Activated T-helper 1 cell treated with Interleukin-2 at 50 U/mL for 16 hours (primary cell): ENCODE data around the gene POLD3.
"Not testable (repeated sequence)": the region's sequence is repeated elsewhere in the genome, so short reads cannot be mapped to it uniquely, and the experiment has no call there.

Source experiments
- DNase-seq: peaks from one replicate; pipeline ENCODE4 v3.0.0-alpha.2; 2020; ENCODE audit warnings: low read depth

POLD3 gene

GRCh38 chr11:74637700-74638099, 45.3 kb downstream of the POLD3 start:
- no peak for DNase-seq

- DNase-seq, result no peak
Measured at GRCh38 chr11:74638869-74639268, 46.5 kb downstream of the POLD3 start.

- no peak for DNase-seq
Measured at GRCh38 chr11:74639533-74639932, 47.2 kb downstream of the POLD3 start.

GRCh38 chr11:74641289-74641688, 48.9 kb downstream of the POLD3 start:
- no peak for DNase-seq

GRCh38 chr11:74641905-74642304, 49.5 kb downstream of the POLD3 start:
- DNase-seq, result no peak

GRCh38 chr11:74642912-74643311, 50.5 kb downstream of the POLD3 start:
- no peak for DNase-seq

- DNase-seq, result no peak
Measured at GRCh38 chr11:74644081-74644480, 51.7 kb downstream of the POLD3 start.

- DNase-seq, result no peak
Measured at GRCh38 chr11:74646215-74646614, 53.8 kb downstream of the POLD3 start.

GRCh38 chr11:74646954-74647353, 54.6 kb downstream of the POLD3 start:
- DNase-seq, result no peak

- DNase-seq, result no peak
Measured at GRCh38 chr11:74647404-74647803, 55.0 kb downstream of the POLD3 start.

- no peak for DNase-seq
Measured at GRCh38 chr11:74647831-74648230, 55.4 kb downstream of the POLD3 start.

GRCh38 chr11:74648894-74649293, 56.5 kb downstream of the POLD3 start:
- no peak for DNase-seq

- no peak for DNase-seq
Measured at GRCh38 chr11:74650498-74650897, 58.1 kb downstream of the POLD3 start.

GRCh38 chr11:74654976-74655375, 62.6 kb downstream of the POLD3 start:
- DNase-seq, result no peak

- not testable (repeated sequence) for DNase-seq
Measured at GRCh38 chr11:74659124-74659523, 66.7 kb downstream of the POLD3 start.

GRCh38 chr11:74662487-74663103, 70.2 kb downstream of the POLD3 start:
- DNase-seq, result no peak

- no peak for DNase-seq
Measured at GRCh38 chr11:74663315-74663714, 70.9 kb downstream of the POLD3 start.

- no peak for DNase-seq
Measured at GRCh38 chr11:74669211-74670160, 77.1 kb downstream of the POLD3 start.

- no peak for DNase-seq
Measured at GRCh38 chr11:74670171-74670570, 77.8 kb downstream of the POLD3 start.

- DNase-seq, result no peak
Measured at GRCh38 chr11:74671520-74672196, 79.3 kb downstream of the POLD3 start.

GRCh38 chr11:74672332-74672955, 80.1 kb downstream of the POLD3 start:
- DNase-seq, result no peak

- DNase-seq, result no peak
Measured at GRCh38 chr11:74672956-74673692, 80.7 kb downstream of the POLD3 start.
